Natural killer cell (primary cell): ENCODE data around the gene ASPSCR1. TPM values are rescaled to one million over a fixed set of nuclear protein-coding genes. Genes with fewer than 3 reads are reported as not detected.

Source experiments
- ATAC-seq, 3 donors: fragments of 150-1000 bp in 2 of 3; fragments of 200-7000 bp in 1 of 3; cut with Tn5 transposase; 1 replicate in 1 of 3; 2 replicates in 2 of 3; pipeline ENCODE4 v1.10.0; 2021; ENCODE audit warnings: mild to moderate bottlenecking in 2 of 3, moderate library complexity in 2 of 3
- DNase-seq, 2 donors: peaks; one replicate each; pipeline versions ENCODE4 v3.0.0 to v3.0.0-alpha.2; 2013 to 2021; ENCODE audit warnings: mixed read lengths in 1 of 2
- H3K27ac ChIP-seq: one replicate; pipeline ENCODE4 v1.5.1; 2013; ENCODE audit warnings: mild to moderate bottlenecking, low read length
- H3K27me3 ChIP-seq: one replicate; pipeline ENCODE4 v1.6.1; 2013; ENCODE audit warnings: low read length; ENCODE audit not compliant: control insufficient read depth, insufficient read depth
- H3K36me3 ChIP-seq: one replicate; pipeline ENCODE4 v1.6.1; 2013; ENCODE audit warnings: low read length; ENCODE audit not compliant: control insufficient read depth, insufficient read depth
- H3K4me1 ChIP-seq: one replicate; pipeline ENCODE4 v1.6.1; 2013; ENCODE audit warnings: low read length; ENCODE audit not compliant: control insufficient read depth, insufficient read depth
- H3K4me3 ChIP-seq: one replicate; pipeline ENCODE4 v1.5.1; 2013; ENCODE audit warnings: low read length
- H3K9me3 ChIP-seq: one replicate; pipeline ENCODE4 v1.6.1; 2013; ENCODE audit warnings: low read length; ENCODE audit not compliant: control insufficient read depth, insufficient read depth
- H3K27ac Mint-ChIP-seq, 2 donors: one replicate each; pipeline ENCODE4 v1.8.0; 2022; ENCODE audit warnings: mild to moderate bottlenecking in 2 of 2, mixed read lengths in 2 of 2, moderate library complexity in 1 of 2
- H3K27me3 Mint-ChIP-seq, 2 donors: one replicate each; pipeline ENCODE4 v1.8.0; 2022; ENCODE audit warnings: low read depth in 2 of 2, mixed read lengths in 2 of 2
- H3K36me3 Mint-ChIP-seq: one replicate; pipeline ENCODE4 v1.8.0; 2022; ENCODE audit warnings: mixed read lengths
- H3K4me1 Mint-ChIP-seq, 2 donors: one replicate each; pipeline ENCODE4 v1.8.0; 2022; ENCODE audit warnings: mixed read lengths in 2 of 2
- H3K4me3 Mint-ChIP-seq: one replicate; pipeline ENCODE4 v1.8.0; 2022; ENCODE audit warnings: mild to moderate bottlenecking, moderate library complexity, mixed read lengths
- H3K9me3 Mint-ChIP-seq, 2 donors: one replicate each; pipeline ENCODE4 v1.8.0; 2022; ENCODE audit warnings: mixed read lengths in 2 of 2
- CTCF ChIP-seq: fragments of 200-600 bp; IDR thresholded peaks from one replicate; pipeline ENCODE4 v1.8.0; 2022; ENCODE audit warnings: antibody characterized with exemption
- WGBS: methylation state at CpG from one replicate; pipeline ENCODE4 v1.1.7; 2013; ENCODE audit warnings: missing lambda C conversion rate; ENCODE audit not compliant: insufficient coverage; 5-methylcytosine and 5-hydroxymethylcytosine counted together
- intact Hi-C: fragments of 100-400 bp; cut with micrococcal nuclease; formaldehyde crosslinking; loops from one replicate; pipeline ENCODE4 v1.14.2; 2022
- total RNA-seq, 4 donors: library from RNA; stranded (reverse); fragments of 120-200 nt in 1 of 4; gene quantifications; one replicate each; pipeline versions ENCODE4 v1.2.3 to v1.2.4, GENCODE V29; 2013 to 2022

The ASPSCR1 gene
- total RNA-seq, 3 donors from 2014 or later (not counting 1 experiment from before 2014, with no cell fraction given) = 29.7 to 43.5 (median 40.8) TPM

GRCh38 chr17:82008258-82008940 is 31.0 kb downstream of the ASPSCR1 start:
- ATAC-seq (no peak), DNase-seq (no peak)
- 98% methylated on average over 26 of the region's 26 CpGs for WGBS
- Mint-ChIP-seq H3K4me3 (no peak overlapping the region), H3K27me3 (no peaks in the 10 kb centered on the region), H3K36me3 (no peaks in the 10 kb centered on the region), H3K9me3 (no peaks in the 10 kb centered on the region), H3K4me1 (no peaks in the 10 kb centered on the region), H3K27ac (no peak overlapping the region)
- TF ChIP-seq CTCF = no peak
- intact Hi-C loops = no loop called here
- H3K36me3 ChIP-seq = no peaks in the 10 kb centered on the region
- no peaks in the 10 kb centered on the region for H3K9me3 ChIP-seq
- H3K27ac ChIP-seq = no peak overlapping the region
- H3K27me3 ChIP-seq = no peaks in the 10 kb centered on the region
- no peak overlapping the region for H3K4me3 ChIP-seq
- no peaks in the 10 kb centered on the region for H3K4me1 ChIP-seq

- H3K9me3 ChIP-seq = no peaks in the 10 kb centered on the region
- no peaks in the 10 kb centered on the region for H3K4me1 Mint-ChIP-seq
- no peak overlapping the region for H3K4me3 ChIP-seq
- no peaks in the 10 kb centered on the region for H3K9me3 Mint-ChIP-seq
- H3K4me3 Mint-ChIP-seq = no peak overlapping the region
- ATAC-seq (no peak), DNase-seq (no peak)
- WGBS = 91% methylated on average over 28 of the region's 28 CpGs
- H3K36me3 Mint-ChIP-seq = no peaks in the 10 kb centered on the region
- H3K4me1 ChIP-seq = no peaks in the 10 kb centered on the region
- no peaks in the 10 kb centered on the region for H3K27me3 Mint-ChIP-seq
- no peaks in the 10 kb centered on the region for H3K27me3 ChIP-seq
- TF ChIP-seq CTCF = no peak
- H3K27ac ChIP-seq = no peak overlapping the region
- intact Hi-C loops = no loop called here
- no peak overlapping the region for H3K27ac Mint-ChIP-seq
- no peaks in the 10 kb centered on the region for H3K36me3 ChIP-seq
Observed at GRCh38 chr17:82008941-82009405, 31.5 kb downstream of the ASPSCR1 start.

- TF ChIP-seq CTCF = no peak
- 76% methylated on average over 15 of the region's 15 CpGs for WGBS
- H3K4me3 ChIP-seq = no peak overlapping the region
- no peaks in the 10 kb centered on the region for H3K9me3 ChIP-seq
- DNase-seq (no peak), ATAC-seq (no peak)
- Mint-ChIP-seq H3K4me1 (no peaks in the 10 kb centered on the region), H3K36me3 (no peaks in the 10 kb centered on the region), H3K27me3 (no peaks in the 10 kb centered on the region), H3K9me3 (no peaks in the 10 kb centered on the region), H3K4me3 (no peak overlapping the region), H3K27ac (no peak overlapping the region)
- intact Hi-C loops = no loop called here
- H3K4me1 ChIP-seq = no peaks in the 10 kb centered on the region
- no peaks in the 10 kb centered on the region for H3K27me3 ChIP-seq
- no peak overlapping the region for H3K27ac ChIP-seq
- H3K36me3 ChIP-seq = no peaks in the 10 kb centered on the region
Observed at GRCh38 chr17:82009413-82009812, 32.0 kb downstream of the ASPSCR1 start.
